Lower leg skin (tissue), 3 donors: Measurements from ENCODE around the gene ADAMTS19.

Experiments used
- POLR2A ChIP-seq, 2 donors: fragments of 450-650 bp; IDR thresholded peaks; one replicate each; pipeline ENCODE4 v1.6.1; 2016 to 2017; ENCODE audit warnings: antibody characterized with exemption in 2 of 2, mild to moderate bottlenecking in 1 of 2, moderate library complexity in 1 of 2
- TF ChIP-seq, protein P1 (sequence below), 3 donors: fragments of 450-650 bp; IDR thresholded peaks; one replicate each; pipeline ENCODE4 v1.5.1; 2016; ENCODE audit warnings: antibody characterized with exemption in 3 of 3, mild to moderate bottlenecking in 3 of 3, moderate library complexity in 2 of 3

DNA sequence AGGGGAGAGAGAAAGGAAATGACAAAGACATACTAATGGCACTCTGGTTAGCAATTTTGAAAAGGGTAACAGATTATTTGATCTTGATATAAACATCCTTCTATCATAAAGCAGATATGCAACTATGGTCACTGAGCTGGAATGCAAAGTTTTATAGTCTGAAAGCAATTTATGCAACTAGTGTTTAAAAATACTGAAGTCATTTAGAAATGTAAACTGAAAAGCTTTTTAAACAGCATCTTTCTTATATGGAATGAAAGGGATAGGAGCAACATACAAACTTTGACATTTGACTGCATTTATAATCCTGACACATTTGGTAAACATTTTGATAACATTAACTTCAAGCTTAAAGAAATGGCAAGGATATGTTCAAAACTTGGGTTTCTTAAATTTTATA lies 28.7 kb upstream of the ADAMTS19 start:
- TF ChIP-seq POLR2A (IDR thresholded peaks at IDR 0.05): no peak
- TF ChIP-seq, protein P1, sequence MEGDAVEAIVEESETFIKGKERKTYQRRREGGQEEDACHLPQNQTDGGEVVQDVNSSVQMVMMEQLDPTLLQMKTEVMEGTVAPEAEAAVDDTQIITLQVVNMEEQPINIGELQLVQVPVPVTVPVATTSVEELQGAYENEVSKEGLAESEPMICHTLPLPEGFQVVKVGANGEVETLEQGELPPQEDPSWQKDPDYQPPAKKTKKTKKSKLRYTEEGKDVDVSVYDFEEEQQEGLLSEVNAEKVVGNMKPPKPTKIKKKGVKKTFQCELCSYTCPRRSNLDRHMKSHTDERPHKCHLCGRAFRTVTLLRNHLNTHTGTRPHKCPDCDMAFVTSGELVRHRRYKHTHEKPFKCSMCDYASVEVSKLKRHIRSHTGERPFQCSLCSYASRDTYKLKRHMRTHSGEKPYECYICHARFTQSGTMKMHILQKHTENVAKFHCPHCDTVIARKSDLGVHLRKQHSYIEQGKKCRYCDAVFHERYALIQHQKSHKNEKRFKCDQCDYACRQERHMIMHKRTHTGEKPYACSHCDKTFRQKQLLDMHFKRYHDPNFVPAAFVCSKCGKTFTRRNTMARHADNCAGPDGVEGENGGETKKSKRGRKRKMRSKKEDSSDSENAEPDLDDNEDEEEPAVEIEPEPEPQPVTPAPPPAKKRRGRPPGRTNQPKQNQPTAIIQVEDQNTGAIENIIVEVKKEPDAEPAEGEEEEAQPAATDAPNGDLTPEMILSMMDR (IDR thresholded peaks at IDR 0.05): no peak
